DOHH2 (cell line): ENCODE data around the gene IL1RAP.

Experiments
- CTCF ChIP-seq: fragments of 200-600 bp; sonication (generic); IDR thresholded peaks from one replicate; pipeline ENCODE4 v1.5.1; 2014; ENCODE audit warnings: antibody characterized with exemption, mild to moderate bottlenecking, low read depth, low read length; ENCODE audit not compliant: poor library complexity, severe bottlenecking
- EZH2phosphoT487 ChIP-seq: fragments of 200-600 bp; sonication (generic); IDR thresholded peaks from 2 replicates; pipeline ENCODE4 v1.6.1; 2017; ENCODE audit warnings: borderline replicate concordance, mild to moderate bottlenecking, antibody characterized with exemption, low read length, moderate library complexity, mixed read lengths

GRCh38 chr3:190581041-190581541, 67.2 kb downstream of the IL1RAP start:
- TF ChIP-seq CTCF = no peak
- no peak for TF ChIP-seq EZH2phosphoT487
